Left lung (tissue), 10 donors: Measurements from ENCODE around the gene VAV3. TPM values are rescaled to one million over a fixed set of nuclear protein-coding genes. Genes with fewer than 3 reads are reported as not detected.

ENCODE experiments used
- ATAC-seq: fragments of 200-7000 bp; cut with Tn5 transposase; one replicate; pipeline ENCODE4 v1.9.1; 2020; ENCODE audit warnings: moderate library complexity
- DNase-seq, 4 donors: peaks; one replicate each; pipeline ENCODE4 v3.0.0-alpha.2; 2013 to 2020
- H3K27ac ChIP-seq, 2 donors: fragments of 200-600 bp; sonication (generic) in 1 of 2; one replicate each; pipeline versions ENCODE4 v1.5.0 to v1.8.0; 2020 to 2021
- H3K27me3 ChIP-seq, 2 donors: fragments of 200-600 bp; sonication (generic) in 1 of 2; one replicate each; pipeline versions ENCODE4 v1.5.0 to v1.8.0; 2020 to 2021
- H3K36me3 ChIP-seq, 2 donors: fragments of 200-600 bp; sonication (generic) in 1 of 2; one replicate each; pipeline versions ENCODE4 v1.5.0 to v1.8.0; 2020 to 2021
- H3K4me1 ChIP-seq, 2 donors: fragments of 200-600 bp; one replicate each; pipeline ENCODE4 v1.8.0; 2021
- H3K4me3 ChIP-seq, 2 donors: fragments of 200-600 bp; sonication (generic) in 1 of 2; one replicate each; pipeline versions ENCODE4 v1.5.0 to v1.8.0; 2020 to 2021; ENCODE audit warnings: mild to moderate bottlenecking in 1 of 2
- H3K9me3 ChIP-seq, 2 donors: fragments of 200-600 bp; sonication (generic) in 1 of 2; one replicate each; pipeline versions ENCODE4 v1.5.0 to v1.8.0; 2020 to 2021
- intact Hi-C, 2 donors: fragments of 100-400 bp; cut with DNase I; formaldehyde crosslinking; loops; one replicate each; pipeline versions ENCODE4 v1.11.2 to v1.14.2; 2022
- polyA plus RNA-seq, 6 donors: library from polyadenylated mRNA; unstranded; fragments of 120-200 nt; gene quantifications; one replicate each; pipeline ENCODE4 v1.2.1, GENCODE V29; 2013; ENCODE audit not compliant: insufficient read length in 6 of 6
- total RNA-seq, 2 donors: library from RNA; stranded (reverse); fragmentation: NEBNext Ultra II Directional; extraction: Animal tissue kit (Norgen Biotek cat#: 25700); gene quantifications; one replicate each; pipeline ENCODE4 v1.2.1, GENCODE V29; 2021
- TF ChIP-seq, protein P1 (sequence below), 2 donors: fragments of 200-600 bp; sonication (generic) in 1 of 2; IDR thresholded peaks; one replicate each; pipeline versions ENCODE4 v1.5.0 to v1.8.0; 2021; ENCODE audit warnings: antibody characterized with exemption in 2 of 2
- donor health status: DM: no; HTN: yes; CAD: no.
- donor health status: DM: no; HTN: no; CAD: no.

VAV3 gene
- total and polyA plus RNA-seq, 8 donors = 5.3 to 14.5 (median 7.2) TPM

DNA sequence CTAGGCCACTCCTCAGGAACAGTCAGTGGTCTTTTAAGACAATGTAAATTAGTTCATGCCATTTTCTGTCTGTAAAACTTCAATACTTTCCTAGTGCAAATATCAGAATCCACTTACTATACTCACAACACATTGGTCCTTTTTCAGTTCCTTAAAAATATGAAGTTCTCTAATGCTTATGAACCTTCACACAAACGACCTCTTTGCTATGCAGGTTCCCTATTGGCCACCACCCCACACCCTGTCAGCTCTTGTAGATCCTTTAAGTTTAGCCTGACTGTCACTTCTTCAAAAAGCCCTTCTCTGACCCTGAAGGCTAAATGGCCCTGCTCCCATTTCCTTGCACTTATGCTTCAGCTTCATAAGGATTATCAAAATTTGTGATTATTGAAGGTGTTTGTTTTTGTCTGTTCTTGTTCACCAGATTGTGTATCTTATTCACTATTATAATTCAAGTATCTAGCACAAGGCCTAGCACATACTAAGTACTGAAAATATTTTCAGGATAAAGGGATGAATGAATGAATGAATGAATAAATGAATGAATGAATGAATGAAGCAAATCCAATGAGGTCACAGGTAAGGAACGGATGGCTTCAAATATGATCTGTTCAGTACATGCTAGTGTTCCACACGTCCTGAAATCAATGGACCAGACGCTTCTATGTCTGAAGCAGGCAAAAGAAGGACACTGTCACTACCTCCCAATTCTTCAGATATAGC lies 373.9 kb downstream of the VAV3 start:
- H3K4me1 ChIP-seq = peaks cover 0 to 9% of the 10 kb centered on the region in 2 donors
- H3K9me3 ChIP-seq = no peaks in the 10 kb centered on the region
- ATAC-seq (peak; percentile 31), DNase-seq (no peak)
- H3K36me3 ChIP-seq = peaks cover 0 to 5% of the 10 kb centered on the region in 2 donors
- H3K27ac ChIP-seq = no peak overlapping the region
- H3K4me3 ChIP-seq = no peak overlapping the region
- no peaks in the 10 kb centered on the region for H3K27me3 ChIP-seq
- TF ChIP-seq, protein P1, sequence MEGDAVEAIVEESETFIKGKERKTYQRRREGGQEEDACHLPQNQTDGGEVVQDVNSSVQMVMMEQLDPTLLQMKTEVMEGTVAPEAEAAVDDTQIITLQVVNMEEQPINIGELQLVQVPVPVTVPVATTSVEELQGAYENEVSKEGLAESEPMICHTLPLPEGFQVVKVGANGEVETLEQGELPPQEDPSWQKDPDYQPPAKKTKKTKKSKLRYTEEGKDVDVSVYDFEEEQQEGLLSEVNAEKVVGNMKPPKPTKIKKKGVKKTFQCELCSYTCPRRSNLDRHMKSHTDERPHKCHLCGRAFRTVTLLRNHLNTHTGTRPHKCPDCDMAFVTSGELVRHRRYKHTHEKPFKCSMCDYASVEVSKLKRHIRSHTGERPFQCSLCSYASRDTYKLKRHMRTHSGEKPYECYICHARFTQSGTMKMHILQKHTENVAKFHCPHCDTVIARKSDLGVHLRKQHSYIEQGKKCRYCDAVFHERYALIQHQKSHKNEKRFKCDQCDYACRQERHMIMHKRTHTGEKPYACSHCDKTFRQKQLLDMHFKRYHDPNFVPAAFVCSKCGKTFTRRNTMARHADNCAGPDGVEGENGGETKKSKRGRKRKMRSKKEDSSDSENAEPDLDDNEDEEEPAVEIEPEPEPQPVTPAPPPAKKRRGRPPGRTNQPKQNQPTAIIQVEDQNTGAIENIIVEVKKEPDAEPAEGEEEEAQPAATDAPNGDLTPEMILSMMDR (IDR thresholded peaks at IDR 0.05) = no peak
- intact Hi-C loops = no loop called here

DNA sequence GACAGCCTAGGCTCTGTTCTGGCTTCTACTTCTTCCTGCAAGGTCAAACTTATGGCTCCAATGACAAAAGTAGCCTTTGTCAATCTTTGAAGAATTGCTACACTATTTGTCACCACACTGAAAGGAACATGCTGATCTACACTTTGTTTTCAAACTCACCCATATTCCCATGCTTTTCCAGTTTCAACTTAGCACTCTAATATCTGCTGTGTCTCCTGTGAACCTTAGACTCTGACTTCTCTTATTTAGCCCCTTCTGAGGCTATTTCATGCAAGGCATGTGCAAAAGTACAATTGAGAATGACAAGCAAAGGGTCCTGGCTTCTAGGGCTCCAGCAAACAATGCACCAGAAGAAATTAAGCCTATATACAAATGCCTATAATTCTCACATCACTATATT lies 374.9 kb downstream of the VAV3 start:
- peaks cover 0 to 9% of the 10 kb centered on the region in 2 donors for H3K4me1 ChIP-seq

DNA sequence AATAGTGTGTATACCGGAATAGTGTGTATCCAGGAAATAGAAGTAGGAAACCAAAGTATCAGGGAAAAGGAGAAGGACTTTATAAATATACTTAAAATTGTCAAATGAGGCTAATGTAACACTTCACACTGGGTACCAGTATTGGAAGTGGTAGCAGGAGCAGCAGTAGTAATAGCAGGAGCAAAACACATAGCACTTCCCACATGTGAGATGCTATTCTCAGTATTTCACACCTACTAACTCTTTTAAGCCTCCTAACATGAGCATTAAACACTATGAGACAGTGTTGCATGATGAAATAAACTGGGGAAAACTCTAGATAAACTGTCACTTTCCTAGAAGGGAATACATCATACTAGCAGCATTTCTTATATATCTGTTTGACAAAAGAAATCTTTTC lies 376.7 kb downstream of the VAV3 start:
- DNase-seq (no peak), ATAC-seq (no peak)
- Histone ChIP-seq H3K4me1 (peaks cover 0 to 2% of the 10 kb centered on the region in 2 donors), H3K4me3 (no peak overlapping the region), H3K9me3 (no peaks in the 10 kb centered on the region), H3K27ac (no peak overlapping the region), H3K36me3 (no peaks in the 10 kb centered on the region), H3K27me3 (no peaks in the 10 kb centered on the region)
- TF ChIP-seq, protein P1 (IDR thresholded peaks at IDR 0.05) = no peak
- intact Hi-C loops = no loop called here

More for the DNA sequence above, 374.9 kb downstream of the VAV3 start:
- DNase-seq (no peak), ATAC-seq (no peak)
- TF ChIP-seq, protein P1 (IDR thresholded peaks at IDR 0.05) = no peak
- no peaks in the 10 kb centered on the region for H3K27me3 ChIP-seq
- H3K27ac ChIP-seq = no peak overlapping the region
- no peaks in the 10 kb centered on the region for H3K9me3 ChIP-seq
- H3K4me3 ChIP-seq = no peak overlapping the region
- intact Hi-C loops = no loop called here
- H3K36me3 ChIP-seq = no peaks in the 10 kb centered on the region

DNA sequence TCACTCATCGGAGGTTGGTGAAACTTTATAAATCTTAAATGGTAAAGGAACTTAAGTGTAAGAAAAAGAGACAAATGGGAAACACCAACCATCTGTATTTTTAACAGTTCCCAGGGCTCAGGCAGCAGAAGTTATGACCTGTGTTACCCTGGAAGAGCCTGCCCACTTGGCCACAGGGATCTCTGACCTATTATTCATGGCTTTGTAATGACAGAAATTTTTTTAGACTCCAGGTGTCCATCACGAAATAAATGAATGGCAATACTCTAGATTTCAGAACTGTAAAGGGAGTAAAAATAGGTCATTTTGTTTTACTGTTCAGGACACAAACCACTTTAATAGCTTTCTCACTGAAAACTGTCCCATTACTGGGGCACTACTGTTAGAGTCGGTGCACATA lies 389.8 kb downstream of the VAV3 start:
- TF ChIP-seq, protein P1 (IDR thresholded peaks at IDR 0.05) = no peak
- H3K4me3 ChIP-seq = no peak overlapping the region
- intact Hi-C loops = no loop called here
- no peaks in the 10 kb centered on the region for H3K9me3 ChIP-seq
- peaks cover 0 to 28% of the 10 kb centered on the region in 2 donors for H3K36me3 ChIP-seq
- ATAC-seq (no peak), DNase-seq (no peak)
- no peak overlapping the region for H3K27ac ChIP-seq
- no peaks in the 10 kb centered on the region for H3K4me1 ChIP-seq
- H3K27me3 ChIP-seq = no peaks in the 10 kb centered on the region

DNA sequence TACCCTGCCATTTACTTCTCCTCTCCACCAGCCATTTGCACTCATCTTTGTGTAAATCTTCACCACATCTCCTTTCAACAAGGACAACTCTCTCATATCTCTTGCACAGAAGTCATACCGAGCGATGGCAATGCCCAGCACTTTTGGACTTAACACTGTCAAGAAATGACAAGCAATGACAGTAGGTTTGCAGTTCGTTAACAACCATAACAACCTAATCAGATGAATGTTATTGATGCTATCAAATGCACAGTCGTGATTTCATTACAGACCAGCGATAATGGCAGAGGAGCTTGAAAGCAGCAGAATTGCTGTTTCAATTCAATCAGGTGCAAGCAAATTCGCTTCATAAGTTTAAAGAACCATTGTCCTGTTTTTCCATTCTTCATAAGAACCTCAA lies 390.9 kb downstream of the VAV3 start:
- no peak overlapping the region for H3K4me3 ChIP-seq
- H3K36me3 ChIP-seq = peaks cover 0 to 28% of the 10 kb centered on the region in 2 donors
- no peaks in the 10 kb centered on the region for H3K9me3 ChIP-seq
- intact Hi-C loops = no loop called here
- TF ChIP-seq, protein P1 (IDR thresholded peaks at IDR 0.05) = no peak
- H3K4me1 ChIP-seq = no peaks in the 10 kb centered on the region
- ATAC-seq = no peak
- H3K27ac ChIP-seq = no peak overlapping the region
- no peaks in the 10 kb centered on the region for H3K27me3 ChIP-seq
- DNase-seq = no peak
